ENCODE results near the gene PMIS2. TPM values are rescaled to one million over a fixed set of nuclear protein-coding genes. Genes with fewer than 3 reads are reported as not detected.

The PMIS2 gene
- polyA plus RNA-seq, 3 donors, result not detected

DNA sequence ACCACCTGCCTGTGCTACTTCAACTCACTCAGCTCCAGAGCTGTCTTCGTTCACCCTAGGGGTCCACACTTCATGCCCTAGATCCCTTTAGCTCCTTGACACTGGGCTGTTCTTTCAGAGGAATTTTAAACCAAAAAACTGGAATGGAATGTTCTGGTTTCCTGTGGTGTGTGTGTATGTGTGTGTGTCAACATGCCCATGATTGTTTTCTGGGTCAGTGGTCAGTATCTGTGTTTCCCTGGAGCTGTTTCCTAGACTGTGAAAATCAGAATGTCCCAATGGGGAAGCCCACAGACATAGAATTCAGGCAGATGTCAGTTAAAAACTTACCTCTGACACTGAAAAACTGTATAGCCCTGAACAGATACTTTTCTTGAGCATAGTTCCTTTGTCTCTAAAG is 1.3 kb downstream of the PMIS2 start:
- no peaks in the 10 kb centered on the region for H4K20me1 ChIP-seq (ENCODE audit: insufficient read depth, low read length)
- H3K36me3 Mint-ChIP-seq, result no peaks in the 10 kb centered on the region
- intact Hi-C loops (cut with micrococcal nuclease), result no loop called here
- no CpG with 5 or more reads among the region's 1 CpG for WGBS (ENCODE audit: insufficient coverage)
- H3K36me3 ChIP-seq (replicated peaks in 1 of 2; ENCODE audit: control insufficient read depth in 1 of 2, insufficient read depth in 2 of 2, low read length in 2 of 2), result no peaks in the 10 kb centered on the region
- peaks cover 0 to 9% (median 5%) of the 10 kb centered on the region in 7 donors for H3K9me3 Mint-ChIP-seq
- H3K27ac Mint-ChIP-seq, result no peak overlapping the region
- H3K4me1 Mint-ChIP-seq, result no peaks in the 10 kb centered on the region
- peaks cover 0 to 5% of the 10 kb centered on the region in 2 donors for H3K9me3 ChIP-seq (replicated peaks in 1 of 2; ENCODE audit: control insufficient read depth in 1 of 2, insufficient read depth in 1 of 2, low read length in 2 of 2)
- H3K4me1 ChIP-seq (ENCODE audit: control insufficient read depth in 1 of 2, insufficient read depth in 2 of 2, low read length in 2 of 2), result no peaks in the 10 kb centered on the region
- no peak overlapping the region for H3K4me2 ChIP-seq (replicated peaks; ENCODE audit: extremely low read depth, low read length, poor library complexity, severe bottlenecking)
- TF ChIP-seq, protein P1, sequence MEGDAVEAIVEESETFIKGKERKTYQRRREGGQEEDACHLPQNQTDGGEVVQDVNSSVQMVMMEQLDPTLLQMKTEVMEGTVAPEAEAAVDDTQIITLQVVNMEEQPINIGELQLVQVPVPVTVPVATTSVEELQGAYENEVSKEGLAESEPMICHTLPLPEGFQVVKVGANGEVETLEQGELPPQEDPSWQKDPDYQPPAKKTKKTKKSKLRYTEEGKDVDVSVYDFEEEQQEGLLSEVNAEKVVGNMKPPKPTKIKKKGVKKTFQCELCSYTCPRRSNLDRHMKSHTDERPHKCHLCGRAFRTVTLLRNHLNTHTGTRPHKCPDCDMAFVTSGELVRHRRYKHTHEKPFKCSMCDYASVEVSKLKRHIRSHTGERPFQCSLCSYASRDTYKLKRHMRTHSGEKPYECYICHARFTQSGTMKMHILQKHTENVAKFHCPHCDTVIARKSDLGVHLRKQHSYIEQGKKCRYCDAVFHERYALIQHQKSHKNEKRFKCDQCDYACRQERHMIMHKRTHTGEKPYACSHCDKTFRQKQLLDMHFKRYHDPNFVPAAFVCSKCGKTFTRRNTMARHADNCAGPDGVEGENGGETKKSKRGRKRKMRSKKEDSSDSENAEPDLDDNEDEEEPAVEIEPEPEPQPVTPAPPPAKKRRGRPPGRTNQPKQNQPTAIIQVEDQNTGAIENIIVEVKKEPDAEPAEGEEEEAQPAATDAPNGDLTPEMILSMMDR (IDR thresholded peaks at IDR 0.05), result no peak
- DNase-seq, result no peak
- no peak overlapping the region for H3K27ac ChIP-seq (ENCODE audit: low read depth in 1 of 2, low read length in 2 of 2)
- no peaks in the 10 kb centered on the region for H3K79me2 ChIP-seq (ENCODE audit: insufficient read depth, low read length)
- peak overlapping the region in 1 of 2 donors; percentile 52 for H3K4me3 Mint-ChIP-seq
- no peak overlapping the region for H2AFZ ChIP-seq (ENCODE audit: insufficient read depth, low read depth, low read length, poor library complexity, severe bottlenecking)
- H3K9ac ChIP-seq (ENCODE audit: insufficient read depth, low read length, poor library complexity, severe bottlenecking), result no peak overlapping the region
- H3K27me3 ChIP-seq (ENCODE audit: control insufficient read depth in 2 of 2, insufficient read depth in 2 of 2, low read length in 2 of 2), result peaks cover 0 to 2% of the 10 kb centered on the region in 2 donors
- peaks cover 10 to 35% (median 14%) of the 10 kb centered on the region in 3 donors for H3K27me3 Mint-ChIP-seq (ENCODE audit: low read depth in 3 of 3)
- no peak overlapping the region for H3K4me3 ChIP-seq (replicated peaks in 1 of 3; ENCODE audit: low read depth in 2 of 3, low read length in 3 of 3)

DNA sequence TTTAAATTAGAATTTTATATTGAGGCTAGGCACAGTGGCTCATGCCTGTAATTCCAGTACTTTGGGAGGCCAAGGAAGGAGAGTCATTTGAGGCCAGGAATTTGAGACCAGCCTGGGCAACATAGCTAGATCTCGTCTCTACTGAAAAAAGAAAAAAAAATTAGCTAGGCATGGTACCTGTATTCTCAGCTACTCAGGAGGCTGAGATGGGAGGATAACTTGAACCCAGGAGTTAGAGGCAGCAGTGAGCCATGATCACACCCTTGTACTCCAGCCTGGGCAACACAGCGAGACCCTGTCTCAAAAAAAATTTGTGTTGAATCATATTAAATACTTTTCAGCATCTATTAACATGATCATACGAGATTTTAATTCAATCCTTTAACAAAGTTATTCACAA is 4.9 kb downstream of the PMIS2 start:
- TF ChIP-seq, protein P1 (IDR thresholded peaks at IDR 0.05), result no peak
- Mint-ChIP-seq H3K36me3 (no peaks in the 10 kb centered on the region), H3K27me3 (ENCODE audit: low read depth in 3 of 3) (peaks cover 8 to 16% (median 11%) of the 10 kb centered on the region in 3 donors), H3K4me3 (no peak overlapping the region), H3K9me3 (peaks cover 0 to 5% (median 2%) of the 10 kb centered on the region in 7 donors), H3K4me1 (no peaks in the 10 kb centered on the region), H3K27ac (no peak overlapping the region)
- intact Hi-C loops (cut with micrococcal nuclease), result no loop called here
- H3K4me1 ChIP-seq (ENCODE audit: control insufficient read depth in 1 of 2, insufficient read depth in 2 of 2, low read length in 2 of 2), result no peaks in the 10 kb centered on the region
- H3K27ac ChIP-seq (ENCODE audit: low read depth in 1 of 2, low read length in 2 of 2), result no peak overlapping the region
- no peak overlapping the region for H3K4me3 ChIP-seq (replicated peaks in 1 of 3; ENCODE audit: low read depth in 2 of 3, low read length in 3 of 3)
- H3K36me3 ChIP-seq (replicated peaks in 1 of 2; ENCODE audit: control insufficient read depth in 1 of 2, insufficient read depth in 2 of 2, low read length in 2 of 2), result no peaks in the 10 kb centered on the region
- H2AFZ ChIP-seq (ENCODE audit: insufficient read depth, low read depth, low read length, poor library complexity, severe bottlenecking), result no peak overlapping the region
- no peak for DNase-seq
- no peak overlapping the region for H3K4me2 ChIP-seq (replicated peaks; ENCODE audit: extremely low read depth, low read length, poor library complexity, severe bottlenecking)
- WGBS (ENCODE audit: insufficient coverage), result 100% methylated on average over 2 of the region's 3 CpGs
- H3K9ac ChIP-seq (ENCODE audit: insufficient read depth, low read length, poor library complexity, severe bottlenecking), result no peak overlapping the region
- H4K20me1 ChIP-seq (ENCODE audit: insufficient read depth, low read length), result no peaks in the 10 kb centered on the region
- peaks cover 0 to 3% of the 10 kb centered on the region in 2 donors for H3K9me3 ChIP-seq (replicated peaks in 1 of 2; ENCODE audit: control insufficient read depth in 1 of 2, insufficient read depth in 1 of 2, low read length in 2 of 2)
- H3K79me2 ChIP-seq (ENCODE audit: insufficient read depth, low read length), result no peaks in the 10 kb centered on the region
- peaks cover 0 to 2% of the 10 kb centered on the region in 2 donors for H3K27me3 ChIP-seq (ENCODE audit: control insufficient read depth in 2 of 2, insufficient read depth in 2 of 2, low read length in 2 of 2)

Measured in CD14-positive monocyte (primary cell).